Activated CD4-positive, alpha-beta T cell treated with anti-CD3 and anti-CD28 coated beads, Interleukin-2, amount 10 ng/mL, durations not matched to agents 24 days and 14 days (primary cell): Measurements from ENCODE around the gene GP1BB. TPM values are rescaled to one million over a fixed set of nuclear protein-coding genes. Genes with fewer than 3 reads are reported as not detected.

Experiments used
- DNase-seq: peaks from one replicate; pipeline ENCODE4 v3.0.0; 2022
- H3K27ac Mint-ChIP-seq: one replicate; pipeline ENCODE4 v1.8.0; 2022; ENCODE audit warnings: mild to moderate bottlenecking, mixed read lengths
- H3K27me3 Mint-ChIP-seq: one replicate; pipeline ENCODE4 v1.8.0; 2022; ENCODE audit warnings: mixed read lengths
- H3K36me3 Mint-ChIP-seq: one replicate; pipeline ENCODE4 v1.8.0; 2022; ENCODE audit warnings: low read depth, mild to moderate bottlenecking, mixed read lengths
- H3K4me1 Mint-ChIP-seq: one replicate; pipeline ENCODE4 v1.8.0; 2021; ENCODE audit warnings: mixed read lengths
- H3K4me3 Mint-ChIP-seq: one replicate; pipeline ENCODE4 v1.8.0; 2022; ENCODE audit warnings: mild to moderate bottlenecking, moderate library complexity, mixed read lengths
- H3K9me3 Mint-ChIP-seq: one replicate; pipeline ENCODE4 v1.8.0; 2021; ENCODE audit warnings: mixed read lengths
- intact Hi-C: fragments of 100-400 bp; cut with micrococcal nuclease; formaldehyde crosslinking; loops from one replicate; pipeline ENCODE4 v1.15.1; 2023
- total RNA-seq: library from RNA; stranded (reverse); gene quantifications from 2 replicates; pipeline ENCODE4 v1.2.3, GENCODE V29; 2022

Gene GP1BB
- total RNA-seq, 1 donor from 2014 or later = not detected

GRCh38 chr22:19742160-19743066, 19.1 kb downstream of the GP1BB start:
- Mint-ChIP-seq H3K9me3 (no peaks in the 10 kb centered on the region), H3K36me3 (no peaks in the 10 kb centered on the region), H3K27me3 (no peaks in the 10 kb centered on the region), H3K4me1 (no peaks in the 10 kb centered on the region), H3K27ac (no peak overlapping the region), H3K4me3 (no peak overlapping the region)
- no peak for DNase-seq
- intact Hi-C loops = no loop called here

- H3K36me3 Mint-ChIP-seq = no peaks in the 10 kb centered on the region
- H3K4me3 Mint-ChIP-seq = no peak overlapping the region
- H3K27ac Mint-ChIP-seq = no peak overlapping the region
- no peaks in the 10 kb centered on the region for H3K27me3 Mint-ChIP-seq
- no peak for DNase-seq
- H3K9me3 Mint-ChIP-seq = no peaks in the 10 kb centered on the region
- no peaks in the 10 kb centered on the region for H3K4me1 Mint-ChIP-seq
- intact Hi-C loops = no loop called here
Measured at GRCh38 chr22:19743081-19743480, 19.7 kb downstream of the GP1BB start.

- no peaks in the 10 kb centered on the region for H3K36me3 Mint-ChIP-seq
- H3K4me3 Mint-ChIP-seq = no peak overlapping the region
- no peak overlapping the region for H3K27ac Mint-ChIP-seq
Measured at GRCh38 chr22:19743651-19744050, 20.3 kb downstream of the GP1BB start.

GRCh38 chr22:19744350-19745006, 21.1 kb downstream of the GP1BB start:
- no peaks in the 10 kb centered on the region for H3K36me3 Mint-ChIP-seq
- no peaks in the 10 kb centered on the region for H3K9me3 Mint-ChIP-seq
- intact Hi-C loops = no loop called here
- H3K27me3 Mint-ChIP-seq = no peaks in the 10 kb centered on the region
- no peaks in the 10 kb centered on the region for H3K4me1 Mint-ChIP-seq
- H3K4me3 Mint-ChIP-seq = no peak overlapping the region
- H3K27ac Mint-ChIP-seq = no peak overlapping the region
- DNase-seq = no peak

More at GRCh38 chr22:19743651-19744050, 20.3 kb downstream of the GP1BB start:
- Mint-ChIP-seq H3K9me3 (no peaks in the 10 kb centered on the region), H3K4me1 (no peaks in the 10 kb centered on the region), H3K27me3 (no peaks in the 10 kb centered on the region)
- intact Hi-C loops = no loop called here
- DNase-seq = no peak

GRCh38 chr22:19745155-19746101, 22.1 kb downstream of the GP1BB start:
- no peaks in the 10 kb centered on the region for H3K27me3 Mint-ChIP-seq
- intact Hi-C loops = no loop called here
- H3K4me1 Mint-ChIP-seq = no peaks in the 10 kb centered on the region
- no peak overlapping the region for H3K27ac Mint-ChIP-seq
- no peak overlapping the region for H3K4me3 Mint-ChIP-seq
- H3K9me3 Mint-ChIP-seq = no peaks in the 10 kb centered on the region
- no peak for DNase-seq
- H3K36me3 Mint-ChIP-seq = no peaks in the 10 kb centered on the region

- H3K27me3 Mint-ChIP-seq = no peaks in the 10 kb centered on the region
Measured at GRCh38 chr22:19746726-19747125, 23.4 kb downstream of the GP1BB start.

GRCh38 chr22:19747551-19747950, 24.2 kb downstream of the GP1BB start:
- intact Hi-C loops = no loop called here
- H3K36me3 Mint-ChIP-seq = no peaks in the 10 kb centered on the region
- H3K27ac Mint-ChIP-seq = no peak overlapping the region
- no peak overlapping the region for H3K4me3 Mint-ChIP-seq
- H3K27me3 Mint-ChIP-seq = no peaks in the 10 kb centered on the region
- no peak for DNase-seq
- H3K4me1 Mint-ChIP-seq = no peaks in the 10 kb centered on the region
- no peaks in the 10 kb centered on the region for H3K9me3 Mint-ChIP-seq

More at GRCh38 chr22:19746726-19747125, 23.4 kb downstream of the GP1BB start:
- H3K4me1 Mint-ChIP-seq = no peaks in the 10 kb centered on the region
- H3K4me3 Mint-ChIP-seq = no peak overlapping the region
- intact Hi-C loops = no loop called here
- DNase-seq = no peak
- no peaks in the 10 kb centered on the region for H3K9me3 Mint-ChIP-seq
- no peak overlapping the region for H3K27ac Mint-ChIP-seq
- no peaks in the 10 kb centered on the region for H3K36me3 Mint-ChIP-seq

GRCh38 chr22:19748139-19748538, 24.8 kb downstream of the GP1BB start:
- Mint-ChIP-seq H3K36me3 (no peaks in the 10 kb centered on the region), H3K27ac (no peak overlapping the region), H3K9me3 (no peaks in the 10 kb centered on the region), H3K27me3 (peaks cover 4% of the 10 kb centered on the region), H3K4me1 (no peaks in the 10 kb centered on the region), H3K4me3 (no peak overlapping the region)
- no peak for DNase-seq
- intact Hi-C loops = no loop called here

- no peak for DNase-seq
- intact Hi-C loops = no loop called here
- no peak overlapping the region for H3K4me3 Mint-ChIP-seq
- no peak overlapping the region for H3K27ac Mint-ChIP-seq
- no peaks in the 10 kb centered on the region for H3K36me3 Mint-ChIP-seq
- peaks cover 12% of the 10 kb centered on the region for H3K27me3 Mint-ChIP-seq
- no peaks in the 10 kb centered on the region for H3K4me1 Mint-ChIP-seq
- no peaks in the 10 kb centered on the region for H3K9me3 Mint-ChIP-seq
Measured at GRCh38 chr22:19748991-19749664, 25.8 kb downstream of the GP1BB start.

GRCh38 chr22:19749876-19750275, 26.5 kb downstream of the GP1BB start:
- Mint-ChIP-seq H3K27me3 (peaks cover 18% of the 10 kb centered on the region), H3K36me3 (no peaks in the 10 kb centered on the region), H3K9me3 (no peaks in the 10 kb centered on the region), H3K4me1 (no peaks in the 10 kb centered on the region), H3K4me3 (no peak overlapping the region), H3K27ac (no peak overlapping the region)
- no peak for DNase-seq
- intact Hi-C loops = no loop called here

- Mint-ChIP-seq H3K27ac (no peak overlapping the region), H3K9me3 (no peaks in the 10 kb centered on the region), H3K4me3 (no peak overlapping the region), H3K4me1 (peaks cover 1% of the 10 kb centered on the region), H3K27me3 (peaks cover 22% of the 10 kb centered on the region), H3K36me3 (no peaks in the 10 kb centered on the region)
- no peak for DNase-seq
- intact Hi-C loops = no loop called here
Measured at GRCh38 chr22:19750507-19751490, 27.5 kb downstream of the GP1BB start.

GRCh38 chr22:19751497-19752245, 28.3 kb downstream of the GP1BB start:
- H3K27ac Mint-ChIP-seq = no peak overlapping the region
- no peaks in the 10 kb centered on the region for H3K9me3 Mint-ChIP-seq
- peaks cover 30% of the 10 kb centered on the region for H3K27me3 Mint-ChIP-seq
- H3K36me3 Mint-ChIP-seq = no peaks in the 10 kb centered on the region
- H3K4me3 Mint-ChIP-seq = no peak overlapping the region
- DNase-seq = no peak
- H3K4me1 Mint-ChIP-seq = peaks cover 6% of the 10 kb centered on the region
- intact Hi-C loops = no loop called here
